K562 (cell line): Measurements from ENCODE around the gene AMDHD1. TPM values are rescaled to one million over a fixed set of nuclear protein-coding genes. Genes with fewer than 3 reads are reported as not detected.

ENCODE experiments used
- ATAC-seq: fragments of 200-7000 bp; cut with Tn5 transposase; 3 replicates; pipeline ENCODE4 v1.9.1; 2020; ENCODE audit warnings: moderate library complexity
- BruUV-seq: library from RNA; stranded (reverse); fragments of 400-500 nt; replicated peaks from 2 replicates; lab custom pipeline; 2021; lab: Mats Ljungman, UMichigan
- CTCF ChIA-PET: fragments of 300-600 bp; formaldehyde crosslinking; extraction: SDS; loops from one replicate; lab custom pipeline; 2021; ENCODE audit warnings: low intra/inter-chr PET ratio; lab: Yijun Ruan, JAX
- POLR2A ChIA-PET: fragments of 300-600, 350-650 bp; sonication (Branson Sonifier 250); formaldehyde crosslinking; extraction: SDS; loops from one replicate; lab custom pipeline; 2021; ENCODE audit warnings: antibody characterized with exemption, inconsistent platforms; lab: Yijun Ruan, JAX
- DNase-seq, 4 experiments: peaks; one replicate each; pipeline versions ENCODE4 v3.0.0 to v3.0.0-alpha.2; 2011 to 2018; ENCODE audit warnings: low spot score in 3 of 4, mixed read lengths in 3 of 4; ENCODE audit errors: extremely low read depth in 1 of 4
- FAIRE-seq: peaks from 2 replicates; lab custom pipeline; 2011; peaks lifted over from hg19 to GRCh38; lab: Jason Lieb, UNC
- H2AFZ ChIP-seq: 2 replicates; pipeline ENCODE4 v1.6.0; 2011; ENCODE audit warnings: low read depth, low read length, control low read depth, inconsistent platforms
- H3K27ac ChIP-seq: fragments of 200-600 bp; 3 replicates; pipeline ENCODE4 v1.8.0; 2011; ENCODE audit warnings: low read depth, mild to moderate bottlenecking, control low read depth, inconsistent platforms, low read length, moderate library complexity, mixed read lengths; ENCODE audit errors: extremely low read depth
- H3K27me3 ChIP-seq, 2 experiments: fragments of 300-600 bp in 1 of 2; 2 replicates in 1 of 2; 3 replicates in 1 of 2; pipeline versions ENCODE4 v1.6.0 to v1.8.0; 2011; ENCODE audit warnings: inconsistent platforms in 2 of 2, low read length in 2 of 2, mild to moderate bottlenecking in 1 of 2, mixed read lengths in 1 of 2, moderate library complexity in 1 of 2; ENCODE audit not compliant: control insufficient read depth in 2 of 2, insufficient read depth in 2 of 2
- H3K36me3 ChIP-seq: fragments of 300-600 bp; 3 replicates; pipeline ENCODE4 v1.8.0; 2011; ENCODE audit warnings: mild to moderate bottlenecking, low read length, inconsistent platforms; ENCODE audit not compliant: control insufficient read depth, insufficient read depth
- H3K4me1 ChIP-seq, 2 experiments: fragments of 200-600 bp in 1 of 2; replicated peaks in 1 of 2; 2 replicates in 1 of 2; 3 replicates in 1 of 2; pipeline versions ENCODE4 v1.5.1 to v1.8.0; 2011; ENCODE audit warnings: inconsistent platforms in 2 of 2, low read length in 2 of 2, mild to moderate bottlenecking in 1 of 2, mixed read lengths in 1 of 2, moderate library complexity in 1 of 2; ENCODE audit not compliant: control insufficient read depth in 2 of 2, insufficient read depth in 2 of 2
- H3K4me2 ChIP-seq: 2 replicates; pipeline ENCODE4 v1.6.1; 2011; ENCODE audit warnings: low read length, control low read depth, inconsistent platforms, mixed read lengths; ENCODE audit not compliant: insufficient read depth
- H3K4me3 ChIP-seq: fragments of 200-600 bp; sonication (generic), shearing (Covaris generic); 2 replicates; pipeline ENCODE4 v1.5.1; 2016; ENCODE audit warnings: control low read depth, inconsistent platforms
- H3K79me2 ChIP-seq: fragments of 200-600 bp; 3 replicates; pipeline ENCODE4 v1.8.0; 2011; ENCODE audit warnings: low read length, inconsistent platforms; ENCODE audit not compliant: control insufficient read depth, insufficient read depth
- H3K9ac ChIP-seq, 2 experiments: 2 replicates each; pipeline versions ENCODE4 v1.6.0 to v1.6.1; 2011; ENCODE audit warnings: low read depth in 2 of 2, low read length in 2 of 2, control low read depth in 1 of 2, inconsistent platforms in 1 of 2, mild to moderate bottlenecking in 1 of 2, mixed read lengths in 1 of 2; ENCODE audit not compliant: insufficient read depth in 1 of 2
- H3K9me1 ChIP-seq: one replicate; pipeline ENCODE4 v1.6.0; 2011; ENCODE audit warnings: inconsistent platforms, mild to moderate bottlenecking, low read length, moderate library complexity; ENCODE audit not compliant: control insufficient read depth, insufficient read depth
- H3K9me3 ChIP-seq: replicated peaks from 2 replicates; pipeline ENCODE4 v1.5.1; 2011; ENCODE audit warnings: low read depth, low read length, inconsistent platforms; ENCODE audit not compliant: control insufficient read depth, insufficient read depth
- H4K20me1 ChIP-seq: replicated peaks from 2 replicates; pipeline ENCODE4 v1.6.1; 2011; ENCODE audit warnings: low read length, inconsistent platforms, mixed read lengths; ENCODE audit not compliant: control insufficient read depth, insufficient read depth
- C11orf30 ChIP-seq: fragments of 450-650 bp; IDR thresholded peaks from 2 replicates; pipeline ENCODE4 v1.6.1; 2016; ENCODE audit warnings: low read depth, mild to moderate bottlenecking
- CXXC5 ChIP-seq: fragments of 250-450 bp; sonication (Bioruptor Pico); IDR thresholded peaks from 2 replicates; pipeline ENCODE4 v1.8.0; 2022; ENCODE audit warnings: inconsistent platforms, mild to moderate bottlenecking, moderate library complexity
- ELF1 ChIP-seq: fragments of 200-800 bp; sonication (Bioruptor generic); IDR thresholded peaks from 2 replicates; pipeline ENCODE4 v1.6.1; 2016; ENCODE audit warnings: missing genetic modification characterization, missing compliant biosample characterization
- GTF2E2 ChIP-seq: fragments of 200-800 bp; sonication (Bioruptor generic); IDR thresholded peaks from 2 replicates; pipeline ENCODE4 v1.6.1; 2016; ENCODE audit warnings: missing genetic modification characterization, missing compliant biosample characterization
- MAFF ChIP-seq: IDR thresholded peaks from 2 replicates; pipeline ENCODE4 v1.6.1; 2012; ENCODE audit warnings: low read length, improper control_type of control experiment
- MAFG ChIP-seq: fragments of 450-650 bp; conservative IDR thresholded peaks from 2 replicates; pipeline ENCODE4 v1.6.1; 2016; ENCODE audit warnings: missing genetic modification characterization, missing compliant biosample characterization
- MAFK ChIP-seq: IDR thresholded peaks from 2 replicates; pipeline ENCODE4 v1.6.1; 2011; ENCODE audit warnings: low read length, improper control_type of control experiment
- WHSC1 ChIP-seq: IDR thresholded peaks from one replicate; pipeline ENCODE4 v1.6.1; 2012; ENCODE audit warnings: low read length, control low read depth, inconsistent platforms
- ZBTB26 ChIP-seq: fragments of 450-650 bp; formaldehyde crosslinking; IDR thresholded peaks from 2 replicates; pipeline ENCODE4 v1.4.0; 2022; ENCODE audit warnings: missing genetic modification characterization
- ZNF134 ChIP-seq: fragments of 250-450 bp; sonication (Bioruptor Pico); conservative IDR thresholded peaks from 2 replicates; pipeline ENCODE4 v1.4.0; 2020
- ZNF316 ChIP-seq: fragments of 450-650 bp; IDR thresholded peaks from 2 replicates; pipeline ENCODE4 v1.6.1; 2016
- WGBS: fragments of 100-300 bp; shearing (Covaris generic); methylation state at CpG from one replicate; pipeline ENCODE4 v1.1.6; 2016; ENCODE audit warnings: low coverage, mixed read lengths; ENCODE audit not compliant: insufficient coverage; ENCODE audit errors: missing lambda C conversion rate; 5-methylcytosine and 5-hydroxymethylcytosine counted together
- in situ Hi-C: fragments of 300-500 bp; cut with MboI; formaldehyde crosslinking; loops from 4 replicates; pipeline ENCODE4 v1.15.0; 2018; ENCODE audit warnings: inconsistent platforms, mixed read lengths
- intact Hi-C: fragments of 100-400 bp; cut with micrococcal nuclease; formaldehyde crosslinking; loops from 2 replicates; pipeline ENCODE4 v1.14.2; 2022
- polyA plus RNA-seq, 8 experiments: library from polyadenylated mRNA; depleted of rRNA in 4 of 8; stranded (reverse) in 5 of 8; unstranded in 3 of 8; fragments of >200 nt; fragmentation: Nextera tagmentation in 2 of 8; fragmentation: Illumina TruSeq in 1 of 8; extraction: Ambion mirVana in 2 of 8; extraction: Trizol in 1 of 8; gene quantifications; 2 replicates each; pipeline versions ENCODE4 v1.2.1 to v1.2.3, GENCODE V29; 2011 to 2014; ENCODE audit warnings: inconsistent platforms in 1 of 8, missing spikeins in 1 of 8
- total RNA-seq, 7 experiments: library from RNA; depleted of rRNA in 6 of 7; stranded (reverse); fragments of >200 nt in 6 of 7; fragmentation: Illumina TruSeq in 2 of 7; extraction: Trizol in 2 of 7; gene quantifications; 2 replicates each; pipeline versions ENCODE4 v1.2.1 to v1.2.3, GENCODE V29; 2011 to 2021; ENCODE audit warnings: low replicate concordance in 1 of 7

AMDHD1 gene
- total and polyA plus RNA-seq, 9 of the 15 experiments (the other 6 are each of a cell fraction or from before 2014, with no cell fraction given): not detected

- no peak for FAIRE-seq
- no peak for DNase-seq
- in situ Hi-C loops: no loop called here
- no peak for ATAC-seq
- Histone ChIP-seq H3K4me1 (no peaks in the 10 kb centered on the region; a peak in 1 of 5 replicates), H3K9me3 (no peaks in the 10 kb centered on the region), H3K4me2 (no peak overlapping the region), H3K79me2 (no peaks in the 10 kb centered on the region), H3K9ac (no peak overlapping the region), H2AFZ (no peak overlapping the region), H3K36me3 (peaks cover 16% of the 10 kb centered on the region; the same call in 1 of the 3 replicates), H3K4me3 (no peak overlapping the region), H3K9me1 (no peaks in the 10 kb centered on the region), H4K20me1 (no peaks in the 10 kb centered on the region), H3K27me3 (no peaks in the 10 kb centered on the region), H3K27ac (no peak overlapping the region)
- BruUV-seq: no TSS peak
- 38% methylated on average over 3 of the region's 3 CpGs for WGBS
- intact Hi-C loops: no loop called here
- POLR2A ChIA-PET: no interaction called here
- CTCF ChIA-PET: no interaction called here
- TF ChIP-seq WHSC1: no peak
- TF ChIP-seq CXXC5 (CRISPR knock-in tag): no peak
- no peak for TF ChIP-seq ZNF134 (CRISPR knock-in tag)
- TF ChIP-seq ELF1 (tag): no peak
- no peak for TF ChIP-seq ZBTB26 (CRISPR knock-in tag)
- TF ChIP-seq MAFG (tag): peak; percentile 88
- peak; percentile 87 for TF ChIP-seq C11orf30
- peak; percentile 96 for TF ChIP-seq MAFF
- no peak for TF ChIP-seq GTF2E2 (tag)
- TF ChIP-seq MAFK: peak; percentile 97
- TF ChIP-seq ZNF316: peak; percentile 95
These were observed 71.9 kb downstream of the AMDHD1 start for GRCh38 chr12:96014943-96015599.
